Activated effector memory CD4-positive, alpha-beta T cell treated with anti-CD3 and anti-CD28 coated beads, Interleukin-2, amount 50 U/mL, for 16 hours (primary cell): ENCODE measurements around the gene TRIO.
"Not testable (repeated sequence)": the region's sequence is repeated elsewhere in the genome, so short reads cannot be mapped to it uniquely, and the experiment has no call there.

Experiments
- DNase-seq: peaks from one replicate; pipeline ENCODE4 v3.0.0-alpha.2; 2020

TRIO gene

DNA sequence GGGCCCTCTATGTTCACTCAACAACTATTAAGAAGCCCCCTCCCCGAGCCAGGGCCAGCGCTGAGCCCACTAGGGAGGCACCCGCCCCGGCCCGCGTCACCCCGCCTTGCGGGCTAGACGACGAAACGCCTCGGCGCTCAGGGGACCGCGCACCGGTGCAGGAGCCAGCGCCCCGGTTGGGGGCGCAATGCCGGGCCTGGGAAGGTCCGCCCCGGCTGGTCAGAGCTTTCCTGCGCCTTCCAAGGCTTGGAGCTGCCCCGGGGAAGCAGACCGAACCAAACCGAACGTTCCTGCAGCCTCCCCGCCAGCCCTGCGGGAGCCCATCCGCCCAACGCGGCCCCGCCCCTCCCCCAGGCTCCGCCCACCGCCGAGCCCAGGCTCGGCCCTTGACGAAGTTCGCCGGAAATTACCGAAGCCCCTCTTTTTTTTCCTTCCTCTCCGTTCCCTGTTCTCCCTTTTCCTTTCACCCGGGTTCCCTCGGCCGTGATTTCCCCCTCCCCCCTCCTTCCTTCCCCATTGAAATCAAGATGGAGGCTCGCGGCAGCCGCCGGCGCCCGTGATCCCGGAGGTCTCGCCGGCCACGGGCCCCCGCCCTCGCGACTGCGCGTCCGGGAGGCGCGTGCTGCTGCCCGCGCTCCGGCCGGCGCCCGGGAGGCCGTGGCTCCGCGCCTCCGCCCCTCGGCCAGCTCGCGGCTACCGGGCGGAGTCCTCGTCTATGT lies at the start of gene TRIO:
TSS of gene TRIO (plus strand) at position 516 of the 719 bp plus-strand sequence. CDS start 384 bp downstream, outside the sequence.
- peak; percentile 89 for DNase-seq

DNA sequence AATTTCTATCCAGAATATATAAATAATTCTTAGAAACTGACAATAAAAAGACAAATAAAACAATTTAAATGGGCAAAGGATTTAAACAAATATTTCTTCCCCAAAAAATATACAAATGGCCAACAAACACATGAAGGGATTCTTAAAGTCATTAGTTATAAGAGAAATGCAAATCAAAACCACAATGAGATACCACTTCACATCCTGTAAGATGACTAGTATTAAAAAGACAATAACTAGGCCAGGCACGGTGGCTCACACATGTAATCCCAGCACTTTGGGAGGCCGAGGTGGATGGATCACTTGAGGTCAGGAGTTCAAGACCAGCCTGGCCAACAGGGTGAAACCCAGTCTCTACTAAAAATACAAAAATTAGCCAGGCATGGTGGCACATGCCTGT lies 45.8 kb upstream of the TRIO start:
- not testable (repeated sequence) for DNase-seq

DNA sequence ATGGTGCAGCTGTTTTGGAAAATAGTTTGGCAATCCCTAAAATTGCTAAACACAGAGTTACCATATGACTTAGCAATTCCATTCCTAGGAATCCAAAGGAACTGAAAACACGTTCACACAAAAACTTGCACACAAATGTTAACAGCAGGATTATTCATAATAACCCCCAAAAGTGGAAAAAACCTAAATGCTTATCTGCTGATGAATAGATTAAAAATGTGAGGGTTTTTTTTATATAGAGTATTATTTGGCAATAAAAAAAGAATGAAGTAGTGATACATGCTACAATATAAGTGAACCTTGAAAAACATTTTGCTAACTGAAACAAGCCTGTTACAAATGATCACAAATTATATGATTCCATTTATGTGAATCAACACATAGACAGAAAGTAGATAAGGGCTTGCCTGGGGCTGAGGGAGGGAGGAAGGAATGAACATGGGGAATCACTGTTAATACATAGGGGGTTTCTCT lies 45.1 kb upstream of the TRIO start:
- DNase-seq = no peak

DNA sequence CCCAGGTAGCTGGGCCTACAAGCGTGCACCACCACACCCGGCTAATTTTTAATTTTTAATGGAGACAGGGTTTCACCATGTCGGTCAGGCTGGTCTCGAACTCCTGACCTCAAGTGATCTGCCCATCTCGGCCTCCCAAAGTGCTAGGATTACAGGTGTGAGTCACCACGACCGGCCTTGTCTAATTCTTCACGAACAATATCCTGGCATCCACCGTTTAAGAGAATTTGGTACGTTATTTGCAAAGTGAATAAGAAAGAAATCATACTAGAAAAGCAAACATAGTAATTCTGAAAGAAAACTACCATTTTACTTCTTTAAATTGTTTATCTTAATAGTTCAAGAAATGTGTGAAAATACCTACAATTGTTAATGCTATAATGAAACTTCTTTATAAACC lies 42.9 kb upstream of the TRIO start:
- no peak for DNase-seq

DNA sequence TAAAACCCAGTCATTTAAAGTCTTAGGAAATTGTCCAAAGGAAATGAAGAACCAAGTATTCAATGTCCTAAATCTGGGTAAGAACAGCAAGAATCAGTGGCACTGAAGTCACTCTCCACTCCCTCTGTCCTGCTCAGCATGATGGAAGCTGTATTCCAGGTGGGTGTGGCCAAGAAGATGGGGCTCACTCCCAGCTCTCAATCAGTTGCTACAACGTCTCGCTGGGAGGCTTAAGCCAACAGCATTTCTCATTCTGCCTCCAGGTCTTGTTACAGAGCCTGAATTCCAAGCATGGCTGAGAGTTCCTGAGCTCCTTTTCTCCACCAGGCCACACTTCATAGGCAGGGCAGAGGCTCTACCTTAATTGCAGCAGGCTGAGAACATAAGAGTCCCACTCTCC lies 41.2 kb upstream of the TRIO start:
- no peak for DNase-seq

DNA sequence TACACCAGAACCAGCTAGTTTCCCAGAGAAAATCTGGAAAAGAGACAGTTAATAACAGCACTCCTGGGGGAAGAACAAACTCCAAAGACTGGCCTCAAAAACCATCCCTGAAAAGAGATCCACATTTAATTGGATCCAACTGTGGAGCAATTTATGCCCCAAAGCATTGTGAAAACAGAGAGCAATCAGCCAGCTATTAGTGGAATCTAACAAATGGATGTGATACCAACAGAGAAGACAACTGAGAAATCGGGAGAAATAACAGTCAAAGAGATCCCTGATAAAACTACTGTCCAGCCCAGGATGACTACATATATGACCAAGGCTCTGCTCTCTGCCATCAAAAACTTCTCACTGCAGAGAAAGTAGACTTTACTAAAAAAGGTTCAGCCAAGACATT lies 40.5 kb upstream of the TRIO start:
- no peak for DNase-seq

DNA sequence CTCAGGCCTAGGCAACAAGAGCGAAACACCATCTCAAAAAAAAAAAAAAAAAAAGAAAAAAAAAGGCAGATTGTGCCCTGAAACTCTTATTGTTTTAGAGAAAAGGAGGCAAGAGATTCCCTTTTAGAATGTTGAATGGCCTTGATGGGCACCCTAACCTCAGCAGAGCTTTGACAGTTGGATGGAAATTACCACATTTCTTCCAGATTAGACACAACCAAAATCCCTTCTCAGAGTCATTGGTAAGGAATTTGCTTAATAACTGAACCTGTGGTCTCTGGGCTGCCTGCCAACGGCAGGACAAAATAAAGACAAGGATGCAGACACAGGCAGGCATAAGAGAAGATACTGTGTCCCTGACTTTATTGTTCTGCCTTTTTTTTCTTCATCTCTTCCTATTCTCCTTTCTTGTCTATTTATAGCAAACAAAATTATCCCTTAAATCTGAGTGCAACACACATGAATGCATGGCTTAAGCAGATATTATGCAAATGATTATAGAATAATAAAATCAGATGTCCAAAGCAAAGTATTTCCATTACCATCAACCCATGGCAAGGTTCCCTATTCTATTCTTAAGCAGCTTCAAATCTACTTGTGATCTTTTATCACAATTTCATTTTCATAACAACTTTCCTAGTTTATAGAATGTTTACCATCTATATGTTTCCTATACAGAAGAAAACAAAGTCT lies 37.3 kb upstream of the TRIO start:
- DNase-seq = no peak

DNA sequence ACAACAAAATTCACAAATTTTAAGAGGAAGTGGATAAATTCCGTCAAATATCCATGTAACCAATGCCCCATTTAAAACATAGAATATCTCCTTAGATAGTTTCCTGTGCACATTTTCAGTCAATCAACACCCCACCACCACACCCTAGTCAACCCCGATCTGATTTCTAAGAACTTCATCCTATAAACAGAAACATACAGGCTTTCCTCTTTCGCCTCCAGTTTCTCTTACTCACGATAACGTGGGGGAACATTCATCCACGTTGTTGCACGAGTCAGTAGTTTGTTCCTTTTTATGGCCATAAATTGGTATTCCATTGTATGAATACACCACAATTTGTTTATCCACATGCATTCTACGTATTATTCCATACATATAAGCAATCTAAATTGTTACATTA lies 35.6 kb upstream of the TRIO start:
- no peak for DNase-seq

DNA sequence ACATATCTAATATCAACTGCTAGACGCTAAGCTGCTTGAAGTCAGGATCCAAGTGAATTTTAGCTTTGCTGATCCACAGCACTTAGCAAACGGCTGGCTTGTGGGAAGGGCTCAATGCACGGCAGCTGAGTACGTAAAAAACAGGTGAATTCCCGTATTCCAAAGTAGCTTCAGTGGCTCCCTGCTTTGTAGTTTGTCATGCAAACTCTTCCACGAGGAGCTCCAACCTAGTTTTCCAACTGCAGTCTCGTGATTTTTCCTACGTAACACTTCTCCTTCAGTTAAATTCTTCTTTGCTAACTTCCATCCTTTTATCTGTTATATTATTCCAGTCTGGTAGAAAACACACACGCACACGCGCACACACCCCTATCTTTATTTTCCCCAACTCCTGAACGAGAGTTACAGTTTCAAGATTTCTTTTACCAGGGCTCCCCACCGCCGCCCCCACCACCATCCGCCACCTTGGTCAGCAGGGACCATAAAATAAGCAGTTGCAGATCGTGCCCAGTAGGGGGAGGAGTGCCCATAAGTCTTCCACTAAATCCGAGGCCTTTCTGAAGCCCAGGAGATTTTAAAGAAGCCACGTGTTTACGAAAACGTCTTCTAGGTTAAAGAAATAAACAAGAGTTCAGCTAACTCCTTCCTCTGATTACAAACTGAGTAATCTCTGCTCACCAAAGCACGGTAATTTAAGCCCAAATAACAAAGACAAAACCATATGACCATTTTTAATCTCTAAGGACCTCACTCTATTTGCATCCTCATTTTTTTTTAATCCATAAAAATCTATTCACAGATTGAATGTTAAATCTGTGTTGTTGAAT lies 34.8 kb upstream of the TRIO start:
- no peak for DNase-seq

DNA sequence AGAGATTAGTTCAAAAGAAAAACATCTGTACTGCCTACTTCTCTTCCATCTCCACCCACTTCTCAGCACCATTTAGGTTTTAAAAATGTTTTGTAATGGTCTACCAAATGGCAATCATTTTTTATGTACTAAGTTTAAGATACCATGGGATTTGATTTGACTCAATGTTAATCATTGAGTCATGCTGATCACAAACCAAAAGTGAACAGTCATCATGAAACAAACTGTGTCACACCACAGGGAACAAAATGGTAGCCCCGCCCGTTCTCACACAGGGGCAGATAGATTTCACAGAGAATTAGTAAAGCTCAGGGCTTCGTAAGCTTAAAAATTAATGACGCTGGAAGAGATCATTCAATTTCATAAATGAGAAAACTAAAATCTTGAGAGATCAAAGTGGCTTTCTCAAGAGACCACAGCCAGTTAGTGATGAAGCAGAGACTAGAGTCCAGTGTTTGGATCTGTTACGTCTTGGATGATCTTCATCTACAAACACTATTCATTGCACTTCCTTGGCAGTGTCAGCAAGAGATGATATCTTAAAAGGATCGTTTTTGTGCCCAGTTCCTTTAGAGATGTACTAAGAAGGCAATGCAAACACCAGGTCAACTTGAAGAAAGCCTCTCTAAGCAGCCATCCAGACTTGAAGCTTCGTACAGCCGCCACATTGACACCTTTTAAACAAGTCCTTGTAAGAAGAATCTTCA lies 33.9 kb upstream of the TRIO start:
- no peak for DNase-seq

DNA sequence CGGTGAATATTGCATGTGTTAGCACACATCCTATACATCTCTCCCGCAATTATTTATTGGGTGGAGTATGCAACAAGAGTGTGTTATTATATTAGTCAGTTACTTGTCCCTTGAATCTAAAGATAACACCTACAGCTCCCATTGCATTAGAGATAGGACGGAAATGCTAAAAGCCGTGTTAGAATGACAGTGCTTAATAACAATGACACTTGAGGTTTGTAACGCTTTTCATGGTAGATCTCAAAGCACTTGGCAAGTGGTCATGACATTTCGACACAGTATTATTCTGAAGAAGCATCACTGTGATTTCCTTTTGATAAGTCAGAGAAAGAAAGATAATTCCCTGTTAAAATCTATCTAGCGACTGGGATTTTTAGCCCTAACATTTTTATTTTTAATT lies 33.4 kb upstream of the TRIO start:
- no peak for DNase-seq

DNA sequence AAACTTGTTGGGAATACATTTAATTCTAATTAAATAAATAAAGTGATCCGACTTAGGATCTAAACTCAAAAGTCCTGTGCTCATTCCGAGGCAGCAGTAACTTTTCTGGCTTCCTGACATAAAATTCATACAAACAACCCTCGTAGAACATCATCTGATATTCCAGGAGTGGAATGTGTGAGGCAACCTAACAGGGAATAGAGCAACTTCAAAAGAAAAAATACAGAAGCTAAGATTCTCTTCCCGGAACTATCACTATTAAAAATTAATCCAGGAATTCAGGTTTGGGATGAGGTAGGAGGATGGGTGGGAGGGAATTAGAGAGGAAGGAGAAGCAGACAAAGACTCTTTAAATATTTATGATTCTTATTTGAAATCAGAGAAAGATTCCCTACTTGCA lies 32.9 kb upstream of the TRIO start:
- no peak for DNase-seq

DNA sequence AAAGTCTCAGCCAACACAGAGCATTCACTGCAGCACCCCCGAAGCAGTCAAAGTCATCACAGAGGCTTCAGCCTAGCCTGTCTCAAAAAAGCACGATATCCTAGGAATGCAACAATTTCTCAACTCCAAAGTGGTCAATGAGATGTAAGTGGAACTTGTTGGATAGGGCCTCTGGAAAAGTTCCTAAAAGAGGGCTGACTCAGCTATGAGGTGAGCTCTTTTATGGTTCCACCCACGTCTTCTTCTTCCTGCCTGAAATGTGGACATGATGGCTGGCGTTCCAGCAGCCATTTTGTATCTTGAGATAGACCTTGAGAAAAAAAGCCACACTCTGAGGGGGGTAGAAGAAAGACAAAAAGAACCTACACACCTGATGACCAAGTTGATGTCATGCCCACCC lies 32.5 kb upstream of the TRIO start:
- DNase-seq = no peak

DNA sequence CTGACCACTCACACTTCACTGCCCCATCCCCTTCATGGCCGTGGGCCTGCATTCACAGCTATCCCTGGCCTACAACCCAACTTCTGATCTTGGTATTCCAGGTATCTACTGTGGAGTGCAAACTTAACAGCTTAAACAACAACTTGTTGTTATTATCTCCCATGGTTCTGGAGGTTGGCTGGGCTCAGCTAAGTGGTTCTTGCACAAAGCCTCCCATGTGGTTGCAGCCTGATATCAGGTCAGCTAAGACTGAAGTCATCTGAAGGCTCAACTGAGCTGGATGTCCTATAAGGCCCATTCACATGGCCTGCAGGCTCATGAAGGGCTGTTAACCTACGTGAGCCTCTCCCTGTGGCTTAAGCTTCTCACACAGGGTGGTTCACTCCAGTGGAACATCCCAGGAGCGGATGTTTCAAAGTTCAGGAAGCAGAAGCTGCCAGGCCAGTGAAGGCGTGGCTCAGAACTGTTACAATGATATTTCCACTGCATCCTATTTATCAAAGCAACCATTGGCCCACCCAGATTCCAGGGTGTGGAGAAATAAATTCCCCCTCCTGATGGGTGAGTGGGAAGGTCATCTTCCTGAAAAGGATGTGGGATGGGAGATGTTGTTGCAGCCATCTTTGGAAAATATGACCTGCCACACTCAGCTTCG lies 30.0 kb upstream of the TRIO start:
- no peak for DNase-seq

DNA sequence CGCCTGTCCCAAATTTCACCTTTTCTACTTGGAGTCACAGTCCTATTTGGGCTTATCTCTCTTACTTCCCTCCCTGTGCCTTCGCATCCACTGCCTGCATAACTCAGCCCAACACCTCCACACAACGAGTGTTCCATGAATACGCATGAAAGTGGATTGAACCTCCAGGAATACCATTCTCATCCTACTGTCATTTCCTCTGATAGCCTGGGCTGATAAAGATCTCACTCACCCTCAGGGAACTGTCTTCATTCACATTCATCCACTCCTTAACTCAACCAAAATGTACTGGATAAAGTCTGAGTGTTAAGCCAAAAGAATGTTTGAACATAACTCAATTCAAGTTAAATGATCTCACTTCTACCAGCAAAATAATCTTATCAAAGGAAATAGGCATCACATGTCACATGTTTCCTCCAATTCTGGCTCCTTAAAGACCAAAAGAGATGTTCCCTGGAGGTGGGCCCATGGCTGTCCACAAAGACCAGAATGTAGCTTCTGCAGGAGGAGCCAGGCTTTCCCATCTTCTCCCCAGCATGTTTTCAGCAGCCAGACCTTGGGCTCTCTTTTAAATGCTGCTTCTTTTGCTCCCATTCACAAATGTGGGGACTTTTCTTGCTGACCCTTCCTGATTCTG lies 28.4 kb upstream of the TRIO start:
- no peak for DNase-seq

DNA sequence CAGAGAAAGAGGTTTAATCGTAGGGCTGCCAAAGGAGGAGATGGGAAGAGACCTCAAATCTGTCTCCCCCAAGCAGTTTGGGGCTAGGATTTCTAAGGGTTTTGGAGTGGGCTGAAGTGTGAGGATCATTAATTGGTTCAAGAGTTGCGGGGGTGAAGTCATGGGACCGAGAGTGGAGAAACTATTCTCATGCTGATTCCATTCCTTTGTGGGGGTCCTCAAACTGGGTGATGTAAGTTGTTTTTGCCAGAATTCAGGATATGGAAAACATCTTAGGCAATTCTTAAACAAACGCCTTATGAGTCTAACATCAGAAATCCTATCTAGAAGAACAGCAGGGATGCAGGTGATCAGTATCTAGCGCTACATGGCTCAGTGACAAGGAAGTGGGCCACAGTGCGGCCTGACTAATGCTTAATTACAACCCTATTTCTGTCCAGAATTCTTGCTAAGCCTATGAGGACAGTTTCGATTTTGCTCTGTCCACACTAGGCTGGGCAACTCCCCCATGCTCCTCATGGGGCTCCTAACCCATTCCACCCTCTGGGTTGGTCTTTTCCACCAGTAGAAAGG lies 27.7 kb upstream of the TRIO start:
- DNase-seq = no peak

DNA sequence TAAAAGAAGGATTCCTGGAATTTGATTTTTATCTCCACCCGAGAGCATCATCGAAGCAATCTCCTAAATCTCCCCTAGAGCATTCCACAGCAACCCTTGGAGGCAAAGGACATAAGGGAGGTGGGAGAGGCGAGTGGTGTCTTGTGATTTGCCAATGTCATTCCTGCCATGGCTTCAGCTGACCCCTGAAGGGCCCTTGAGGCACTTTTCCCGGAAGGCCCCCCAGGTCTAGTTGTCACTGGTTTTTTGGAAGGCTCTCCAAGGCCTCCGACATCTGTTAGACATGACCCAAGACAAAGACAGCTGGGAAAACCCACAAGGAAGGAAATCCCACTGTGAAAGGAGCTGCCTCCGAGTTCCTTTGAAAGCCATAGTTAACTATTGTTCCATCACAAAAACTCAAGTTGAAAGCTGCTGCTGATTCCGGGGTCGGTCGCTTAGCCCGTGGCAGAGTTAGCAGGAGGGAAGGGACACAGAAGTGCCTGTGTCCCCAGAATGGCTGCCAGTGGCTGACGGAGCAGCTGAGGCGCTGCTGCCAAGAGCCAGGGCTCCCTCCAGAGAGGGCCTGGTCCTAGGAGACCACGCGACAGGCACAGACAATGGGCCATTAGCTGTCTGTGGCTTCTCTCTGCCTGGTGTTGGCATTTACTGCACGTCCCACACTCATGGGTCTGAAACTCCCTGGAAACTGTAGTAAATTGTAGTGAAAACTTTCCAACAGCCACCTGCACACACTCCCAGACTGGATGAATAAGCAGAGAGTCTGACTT lies 24.4 kb upstream of the TRIO start:
- no peak for DNase-seq

DNA sequence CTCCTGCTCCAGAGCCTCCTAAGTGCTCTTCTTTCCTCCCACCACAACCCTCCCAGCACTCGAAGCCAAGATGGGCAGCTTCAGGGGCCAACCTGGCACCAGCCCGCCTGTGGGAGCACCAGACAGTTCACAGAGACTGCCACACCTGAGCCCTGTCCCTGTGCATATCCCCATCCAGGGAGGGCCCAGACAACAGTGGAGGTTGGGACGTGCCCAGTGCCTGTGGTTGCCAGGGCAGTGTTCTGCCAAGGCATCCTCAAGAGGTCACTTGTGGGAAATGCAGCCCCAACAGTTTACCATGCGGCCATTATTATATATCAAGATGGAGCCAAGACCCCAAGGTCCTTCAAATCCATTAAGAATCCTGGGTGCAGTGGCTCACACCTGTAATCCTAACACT lies 23.0 kb upstream of the TRIO start:
- no peak for DNase-seq

DNA sequence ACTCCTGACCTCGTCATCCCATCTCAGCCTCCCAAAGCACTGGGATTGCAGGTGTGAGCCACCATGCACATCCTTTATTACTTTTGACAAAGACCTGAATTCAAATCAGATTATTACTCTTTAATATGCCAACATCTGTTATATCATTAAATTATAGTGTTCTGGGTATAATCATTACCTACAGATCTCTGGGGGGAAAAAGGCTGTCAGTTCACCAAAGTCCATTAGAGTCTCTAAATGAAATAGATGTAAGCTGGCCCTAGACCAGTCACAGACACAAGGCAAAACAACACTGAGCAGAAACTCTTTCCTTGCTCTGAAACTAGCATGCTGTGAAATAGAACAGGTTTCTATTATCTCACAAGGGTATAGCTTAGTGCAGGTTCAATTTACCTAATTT lies 21.6 kb upstream of the TRIO start:
- DNase-seq = no peak

DNA sequence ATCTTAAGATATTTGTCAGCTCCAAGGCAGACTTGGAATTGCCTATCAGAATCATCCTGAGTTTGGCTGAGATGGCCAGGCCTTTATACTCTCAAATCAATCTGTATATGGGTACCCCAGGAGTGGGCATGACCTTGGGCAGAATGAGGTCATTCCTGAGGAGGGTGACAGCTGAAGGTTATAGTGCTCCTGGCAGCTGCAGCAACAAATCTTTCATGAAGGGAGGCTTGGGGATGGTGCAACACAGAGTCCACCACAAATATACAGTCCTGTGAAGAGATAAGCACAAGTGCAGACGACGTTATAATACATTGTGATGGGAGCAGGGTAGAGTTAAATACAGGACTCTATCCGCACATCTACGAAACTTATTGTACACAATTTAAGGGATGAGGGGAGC lies 21.1 kb upstream of the TRIO start:
- DNase-seq = no peak

DNA sequence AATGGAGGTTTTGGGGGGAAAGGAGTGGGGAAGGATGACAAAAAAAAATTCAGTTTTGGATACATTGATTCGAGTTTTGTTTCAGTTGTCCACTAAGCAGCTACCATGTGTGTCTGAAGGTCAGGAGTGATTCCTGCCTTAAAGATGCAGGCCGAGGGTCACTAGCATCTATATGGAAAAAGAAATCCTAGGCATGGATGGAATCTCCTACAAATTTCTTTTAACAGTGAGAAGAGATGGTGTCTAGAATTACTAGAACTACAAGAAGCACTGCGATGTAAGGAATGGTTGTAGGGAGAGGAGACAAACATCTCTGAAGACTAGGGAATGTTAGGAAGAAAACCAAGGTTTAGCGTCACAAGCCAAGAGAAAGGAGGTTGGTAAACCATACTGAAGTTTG lies 19.6 kb upstream of the TRIO start:
- no peak for DNase-seq
